ENCODE data around the gene RIPK1.

GRCh38 chr6:3125815-3126214 lies 57.5 kb downstream of the RIPK1 start:
- no peak for TF ChIP-seq POLR2A (IDR thresholded peaks at IDR 0.05)
- TF ChIP-seq, protein P1, sequence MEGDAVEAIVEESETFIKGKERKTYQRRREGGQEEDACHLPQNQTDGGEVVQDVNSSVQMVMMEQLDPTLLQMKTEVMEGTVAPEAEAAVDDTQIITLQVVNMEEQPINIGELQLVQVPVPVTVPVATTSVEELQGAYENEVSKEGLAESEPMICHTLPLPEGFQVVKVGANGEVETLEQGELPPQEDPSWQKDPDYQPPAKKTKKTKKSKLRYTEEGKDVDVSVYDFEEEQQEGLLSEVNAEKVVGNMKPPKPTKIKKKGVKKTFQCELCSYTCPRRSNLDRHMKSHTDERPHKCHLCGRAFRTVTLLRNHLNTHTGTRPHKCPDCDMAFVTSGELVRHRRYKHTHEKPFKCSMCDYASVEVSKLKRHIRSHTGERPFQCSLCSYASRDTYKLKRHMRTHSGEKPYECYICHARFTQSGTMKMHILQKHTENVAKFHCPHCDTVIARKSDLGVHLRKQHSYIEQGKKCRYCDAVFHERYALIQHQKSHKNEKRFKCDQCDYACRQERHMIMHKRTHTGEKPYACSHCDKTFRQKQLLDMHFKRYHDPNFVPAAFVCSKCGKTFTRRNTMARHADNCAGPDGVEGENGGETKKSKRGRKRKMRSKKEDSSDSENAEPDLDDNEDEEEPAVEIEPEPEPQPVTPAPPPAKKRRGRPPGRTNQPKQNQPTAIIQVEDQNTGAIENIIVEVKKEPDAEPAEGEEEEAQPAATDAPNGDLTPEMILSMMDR (IDR thresholded peaks at IDR 0.05), result no peak
- TF ChIP-seq EP300 (IDR thresholded peaks at IDR 0.05), result no peak
